GM18519 (cell line): ENCODE data around the gene NUBP2.

Source experiments
- ATAC-seq: cut with Tn5 transposase; IDR thresholded peaks from one replicate; pipeline ENCODE4 v1.9.1; 2021; ENCODE audit warnings: mild to moderate bottlenecking, moderate library complexity; ENCODE audit not compliant: unreplicated experiment, low FRiP score

Gene NUBP2

GRCh38 chr16:1782408-1783264 is at the start of gene NUBP2, which contains the start of gene SPSB3:
Gene NUBP2, plus strand, starts transcription at chr16:1782960. Its CDS starts 61 bp downstream, at chr16:1783021.
Gene SPSB3, minus strand, starts transcription at chr16:1782571. Its CDS starts 1,088 bp downstream, at chr16:1781483.
- peak; percentile 71 for ATAC-seq

- ATAC-seq, result no peak
Measured at GRCh38 chr16:1734123-1734522, 48.6 kb upstream of the NUBP2 start.

- ATAC-seq, result no peak
Measured at GRCh38 chr16:1734816-1735215, 47.9 kb upstream of the NUBP2 start.

GRCh38 chr16:1740234-1740633 is 42.5 kb upstream of the NUBP2 start:
- ATAC-seq, result no peak

- no peak for ATAC-seq
Measured at GRCh38 chr16:1740781-1741490, 41.8 kb upstream of the NUBP2 start.

GRCh38 chr16:1741553-1742165 is 41.1 kb upstream of the NUBP2 start:
- no peak for ATAC-seq

- no peak for ATAC-seq
Measured at GRCh38 chr16:1743376-1744337, 39.1 kb upstream of the NUBP2 start.

GRCh38 chr16:1744338-1744840 is 38.4 kb upstream of the NUBP2 start:
- no peak for ATAC-seq

- no peak for ATAC-seq
Measured at GRCh38 chr16:1745181-1745899, 37.4 kb upstream of the NUBP2 start.

GRCh38 chr16:1745900-1746692 is 36.7 kb upstream of the NUBP2 start:
- no peak for ATAC-seq

GRCh38 chr16:1746693-1747195 is 36.0 kb upstream of the NUBP2 start:
- no peak for ATAC-seq

GRCh38 chr16:1747934-1748333 is 34.8 kb upstream of the NUBP2 start:
- ATAC-seq, result no peak

- no peak for ATAC-seq
Measured at GRCh38 chr16:1749152-1750117, 33.3 kb upstream of the NUBP2 start.

GRCh38 chr16:1751946-1752345 is 30.8 kb upstream of the NUBP2 start:
- no peak for ATAC-seq

- no peak for ATAC-seq
Measured at GRCh38 chr16:1752853-1753252, 29.9 kb upstream of the NUBP2 start.

- ATAC-seq, result no peak
Measured at GRCh38 chr16:1754204-1754603, 28.6 kb upstream of the NUBP2 start.
